DND-41 (cell line): Measurements from ENCODE around the gene SSR3.

Source experiments
- EZH2 ChIP-seq: IDR thresholded peaks from 3 replicates; pipeline ENCODE4 v1.6.1; 2012; ENCODE audit warnings: borderline replicate concordance, low read depth, mild to moderate bottlenecking, moderate library complexity, low read length, inconsistent platforms; ENCODE audit not compliant: severe bottlenecking
- TF ChIP-seq, protein P1 (sequence below): IDR thresholded peaks from 2 replicates; pipeline ENCODE4 v1.5.1; 2012; ENCODE audit warnings: borderline replicate concordance, low read length, moderate library complexity, mild to moderate bottlenecking; ENCODE audit not compliant: poor library complexity, severe bottlenecking; ENCODE audit errors: extremely low read depth

DNA sequence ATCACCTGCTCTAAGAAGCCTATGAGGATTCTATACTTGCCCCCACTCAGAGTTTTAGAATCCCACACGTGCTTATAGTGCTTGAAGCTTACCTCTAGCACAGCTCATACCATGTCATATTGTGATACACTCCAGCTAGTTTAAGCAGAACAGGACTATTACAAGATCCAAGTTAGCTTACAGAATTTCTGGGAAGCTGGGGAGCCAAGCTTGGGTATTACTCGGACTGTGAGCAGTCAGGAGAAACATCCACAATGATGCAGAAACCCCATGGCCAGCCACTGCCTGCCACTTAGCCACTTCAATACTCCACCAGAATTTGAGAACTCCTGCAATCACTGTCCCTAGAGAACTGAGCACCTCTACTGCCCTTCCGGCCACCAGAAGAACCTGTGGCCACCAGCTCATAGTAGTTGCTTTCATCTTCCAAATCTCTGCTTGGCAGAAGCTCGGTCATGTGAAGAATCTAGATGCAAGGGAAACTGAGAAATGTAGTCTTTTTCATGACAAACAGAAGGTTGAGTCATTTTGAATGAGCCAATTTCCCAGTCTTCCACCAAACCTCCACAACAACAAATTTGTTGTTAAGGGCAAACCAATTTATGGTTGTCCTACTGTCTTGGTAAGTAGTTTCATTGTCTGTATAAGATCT is 27.7 kb upstream of the SSR3 start:
- TF ChIP-seq, protein P1, sequence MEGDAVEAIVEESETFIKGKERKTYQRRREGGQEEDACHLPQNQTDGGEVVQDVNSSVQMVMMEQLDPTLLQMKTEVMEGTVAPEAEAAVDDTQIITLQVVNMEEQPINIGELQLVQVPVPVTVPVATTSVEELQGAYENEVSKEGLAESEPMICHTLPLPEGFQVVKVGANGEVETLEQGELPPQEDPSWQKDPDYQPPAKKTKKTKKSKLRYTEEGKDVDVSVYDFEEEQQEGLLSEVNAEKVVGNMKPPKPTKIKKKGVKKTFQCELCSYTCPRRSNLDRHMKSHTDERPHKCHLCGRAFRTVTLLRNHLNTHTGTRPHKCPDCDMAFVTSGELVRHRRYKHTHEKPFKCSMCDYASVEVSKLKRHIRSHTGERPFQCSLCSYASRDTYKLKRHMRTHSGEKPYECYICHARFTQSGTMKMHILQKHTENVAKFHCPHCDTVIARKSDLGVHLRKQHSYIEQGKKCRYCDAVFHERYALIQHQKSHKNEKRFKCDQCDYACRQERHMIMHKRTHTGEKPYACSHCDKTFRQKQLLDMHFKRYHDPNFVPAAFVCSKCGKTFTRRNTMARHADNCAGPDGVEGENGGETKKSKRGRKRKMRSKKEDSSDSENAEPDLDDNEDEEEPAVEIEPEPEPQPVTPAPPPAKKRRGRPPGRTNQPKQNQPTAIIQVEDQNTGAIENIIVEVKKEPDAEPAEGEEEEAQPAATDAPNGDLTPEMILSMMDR, result no peak
- no peak for TF ChIP-seq EZH2
